Fibroblast of lung (primary cell): ENCODE results near the gene PROSER1. TPM values are rescaled to one million over a fixed set of nuclear protein-coding genes. Genes with fewer than 3 reads are reported as not detected.

ENCODE experiments used
- DNase-seq, 2 donors: peaks; one replicate each; pipeline versions ENCODE4 v3.0.0 to v3.0.0-alpha.2; 2010; ENCODE audit warnings: low read depth in 2 of 2
- H2AFZ ChIP-seq: 2 replicates; pipeline ENCODE4 v1.5.1; 2012; ENCODE audit warnings: low read length, control low read depth, inconsistent platforms
- H3K27ac ChIP-seq: 2 replicates; pipeline ENCODE4 v1.5.1; 2011; ENCODE audit warnings: low read length, control low read depth; ENCODE audit not compliant: insufficient read depth
- H3K27me3 ChIP-seq: 2 replicates; pipeline ENCODE4 v1.5.1; 2011; ENCODE audit warnings: mild to moderate bottlenecking, low read length; ENCODE audit not compliant: control insufficient read depth, insufficient read depth
- H3K36me3 ChIP-seq: 2 replicates; pipeline ENCODE4 v1.5.1; 2011; ENCODE audit warnings: low read length; ENCODE audit not compliant: control insufficient read depth, insufficient read depth
- H3K4me1 ChIP-seq: 2 replicates; pipeline ENCODE4 v1.5.1; 2011; ENCODE audit warnings: low read length; ENCODE audit not compliant: control insufficient read depth, insufficient read depth; ENCODE audit errors: extremely low read depth
- H3K4me2 ChIP-seq: 2 replicates; pipeline ENCODE4 v1.5.1; 2011; ENCODE audit warnings: low read length, control low read depth; ENCODE audit not compliant: insufficient read depth; ENCODE audit errors: extremely low read depth
- H3K4me3 ChIP-seq, 4 experiments: fragments of 200-600 bp in 1 of 4; sonication (generic) in 1 of 4; replicated peaks in 1 of 4; 2 replicates each; pipeline ENCODE4 v1.5.1; 2011 to 2016; ENCODE audit warnings: low read length in 4 of 4, low read depth in 3 of 4, mild to moderate bottlenecking in 3 of 4, control low read depth in 2 of 4, inconsistent platforms in 1 of 4, mixed read lengths in 1 of 4; ENCODE audit not compliant: insufficient read depth in 1 of 4; ENCODE audit errors: control extremely low read depth in 1 of 4
- H3K79me2 ChIP-seq: 2 replicates; pipeline ENCODE4 v1.5.1; 2012; ENCODE audit warnings: mild to moderate bottlenecking, low read length, inconsistent platforms; ENCODE audit not compliant: control insufficient read depth, insufficient read depth
- H3K9ac ChIP-seq: 2 replicates; pipeline ENCODE4 v1.5.1; 2011; ENCODE audit warnings: mild to moderate bottlenecking, low read length, control low read depth; ENCODE audit not compliant: insufficient read depth
- H3K9me3 ChIP-seq: 2 replicates; pipeline ENCODE4 v1.5.1; 2012; ENCODE audit warnings: low read depth, low read length; ENCODE audit not compliant: control insufficient read depth, insufficient read depth
- H4K20me1 ChIP-seq: 2 replicates; pipeline ENCODE4 v1.5.1; 2011; ENCODE audit warnings: low read length; ENCODE audit not compliant: control insufficient read depth, insufficient read depth; ENCODE audit errors: extremely low read depth
- CTCF ChIP-seq, 2 donors: IDR thresholded peaks in 1 of 2; conservative IDR thresholded peaks in 1 of 2; 1 replicate in 1 of 2; 2 replicates in 1 of 2; pipeline ENCODE4 v1.5.1; 2011 to 2012; ENCODE audit warnings: low read length in 2 of 2, control low read depth in 1 of 2, inconsistent platforms in 1 of 2, low read depth in 1 of 2, mild to moderate bottlenecking in 1 of 2
- EZH2 ChIP-seq: IDR thresholded peaks from 2 replicates; pipeline ENCODE4 v1.5.1; 2012; ENCODE audit warnings: low read length, control low read depth, mild to moderate bottlenecking; ENCODE audit errors: missing control alignments
- polyA plus RNA-seq, 2 donors: library from polyadenylated mRNA; depleted of rRNA in 1 of 2; stranded (reverse) in 1 of 2; unstranded in 1 of 2; fragments of >200 nt; gene quantifications; 2 replicates each; pipeline ENCODE4 v1.2.1, GENCODE V29; 2011 to 2012; ENCODE audit warnings: missing spikeins in 1 of 2
- total RNA-seq: library from RNA; depleted of rRNA; stranded (reverse); fragments of >200 nt; gene quantifications from 2 replicates; pipeline ENCODE4 v1.2.1, GENCODE V29; 2014

PROSER1 gene
- total and polyA plus RNA-seq, 2 donors (not counting 1 experiment from before 2014, with no cell fraction given) = 9.5 to 13.9 TPM

DNA sequence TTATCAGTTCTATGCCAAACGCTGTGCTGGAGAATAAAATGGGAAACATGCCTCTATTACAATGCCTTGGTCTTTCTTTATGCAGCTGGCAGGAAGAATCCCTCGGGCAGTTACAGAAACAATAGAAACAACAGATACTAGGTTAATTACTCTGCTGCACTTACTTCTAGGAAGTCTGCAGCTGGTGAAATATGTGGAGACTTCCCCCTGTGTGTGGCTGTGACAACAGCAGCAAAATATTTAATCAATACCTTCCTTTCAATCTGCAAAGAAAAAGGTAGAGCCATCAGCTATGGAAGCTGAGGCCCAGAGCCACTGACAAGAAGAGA is 57.2 kb downstream of the PROSER1 start:
- H3K9me3 ChIP-seq = no peaks in the 10 kb centered on the region
- H3K4me3 ChIP-seq = no peak overlapping the region
- no peaks in the 10 kb centered on the region for H4K20me1 ChIP-seq
- H3K9ac ChIP-seq = no peak overlapping the region
- TF ChIP-seq CTCF (conservative IDR thresholded peaks at IDR 0.05 in 1 of 2, IDR thresholded peaks at IDR 0.05 in 1 of 2; ENCODE audit: low read depth in 1 of 2, low read length in 2 of 2) (no peak), EZH2 (no peak)
- no peak overlapping the region for H2AFZ ChIP-seq
- H3K27ac ChIP-seq = no peak overlapping the region
- no peaks in the 10 kb centered on the region for H3K4me1 ChIP-seq
- H3K4me2 ChIP-seq = no peak overlapping the region
- H3K36me3 ChIP-seq = no peaks in the 10 kb centered on the region
- DNase-seq = no peak
- no peaks in the 10 kb centered on the region for H3K79me2 ChIP-seq
- H3K27me3 ChIP-seq = no peaks in the 10 kb centered on the region

DNA sequence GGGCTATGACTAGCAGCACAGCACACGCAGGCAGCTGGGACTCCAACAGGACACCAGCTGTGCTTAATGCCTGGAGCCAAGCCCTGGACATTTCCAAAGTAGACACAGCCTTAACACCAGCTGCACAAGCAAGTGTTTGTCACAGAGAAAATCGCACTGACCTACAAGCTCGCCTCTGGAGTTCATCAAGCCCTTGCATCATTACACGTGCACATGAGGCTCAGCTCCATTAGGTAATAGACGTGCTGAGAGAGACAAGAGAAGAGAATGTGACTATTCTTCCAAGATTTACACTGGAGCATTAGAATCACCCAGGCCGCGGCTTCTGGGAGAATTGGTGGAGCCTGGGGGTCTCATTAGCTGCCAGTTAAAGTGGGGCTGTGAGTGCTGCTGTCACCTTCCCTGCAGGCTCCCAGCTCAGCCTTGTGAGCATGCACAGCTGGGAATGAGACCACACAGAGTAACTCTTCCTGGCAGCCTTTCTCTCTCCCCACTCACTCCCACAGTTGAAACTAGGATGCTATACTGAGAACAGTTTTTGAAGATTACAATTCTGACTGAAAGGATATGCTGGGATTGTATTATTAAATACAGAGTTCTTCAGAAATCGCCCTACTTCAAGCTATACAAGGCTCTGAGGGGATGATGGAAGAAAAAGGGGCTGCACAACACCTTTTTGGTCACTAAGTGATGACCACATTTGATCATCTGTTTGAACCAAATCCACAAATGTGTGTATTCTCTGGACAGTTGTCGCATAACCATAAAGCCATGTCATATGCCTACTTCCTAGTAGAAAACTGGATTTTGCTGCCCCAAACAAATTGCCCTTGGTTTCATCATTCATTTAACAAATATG is 57.8 kb downstream of the PROSER1 start:
- TF ChIP-seq CTCF (conservative IDR thresholded peaks at IDR 0.05 in 1 of 2, IDR thresholded peaks at IDR 0.05 in 1 of 2; ENCODE audit: low read depth in 1 of 2, low read length in 2 of 2) (no peak), EZH2 (no peak)
- Histone ChIP-seq H3K27ac (no peak overlapping the region), H2AFZ (no peak overlapping the region), H3K4me3 (no peak overlapping the region), H3K27me3 (no peaks in the 10 kb centered on the region), H3K4me2 (no peak overlapping the region), H3K9ac (no peak overlapping the region), H3K79me2 (no peaks in the 10 kb centered on the region), H4K20me1 (no peaks in the 10 kb centered on the region), H3K9me3 (no peaks in the 10 kb centered on the region), H3K36me3 (no peaks in the 10 kb centered on the region), H3K4me1 (no peaks in the 10 kb centered on the region)
- DNase-seq = peak in 1 of 2 donors; percentile 44

- H3K36me3 ChIP-seq = no peaks in the 10 kb centered on the region
- H3K9ac ChIP-seq = no peak overlapping the region
- no peaks in the 10 kb centered on the region for H3K79me2 ChIP-seq
- no peak overlapping the region for H2AFZ ChIP-seq
- H3K4me3 ChIP-seq = no peak overlapping the region
- TF ChIP-seq CTCF (conservative IDR thresholded peaks at IDR 0.05 in 1 of 2, IDR thresholded peaks at IDR 0.05 in 1 of 2; ENCODE audit: low read depth in 1 of 2, low read length in 2 of 2) (no peak), EZH2 (no peak)
- no peaks in the 10 kb centered on the region for H4K20me1 ChIP-seq
- no peak for DNase-seq
- no peak overlapping the region for H3K27ac ChIP-seq
- H3K9me3 ChIP-seq = no peaks in the 10 kb centered on the region
- H3K27me3 ChIP-seq = no peaks in the 10 kb centered on the region
- no peaks in the 10 kb centered on the region for H3K4me1 ChIP-seq
- no peak overlapping the region for H3K4me2 ChIP-seq
These were observed 67.4 kb downstream of the PROSER1 start for GRCh38 chr13:38970380-38971051.
